ENCODE results near the gene TUT7. TPM values are rescaled to one million over a fixed set of nuclear protein-coding genes. Genes with fewer than 3 reads are reported as not detected.

The TUT7 gene
- 15.2 and 22.5 TPM in 2 replicates for total RNA-seq

GRCh38 chr9:86354011-86354817, at the start of gene TUT7:
TUT7 (minus strand) TSS chr9:86354410; CDS start chr9:86353199, 1,211 bp downstream.

GRCh38 chr9:86282077-86282978, 71.9 kb downstream of the TUT7 start, which contains the start of gene ISCA1:
ISCA1 (minus strand) TSS chr9:86282538; CDS start chr9:86282458, 80 bp downstream.

GRCh38 chr9:86259557-86259956, 94.7 kb downstream of the TUT7 start, which contains the start of gene C9orf153:
C9orf153 (minus strand) TSS chr9:86259657; CDS start chr9:86229603, 30,054 bp downstream.

Other genes with a start within 250 kb of the TUT7 start
- not detected in 2 replicates for gene C9orf153, start 94.8 kb downstream of the TUT7 start, total RNA-seq
- 31.7 and 47.3 TPM in 2 replicates for gene ISCA1, start 71.9 kb downstream of the TUT7 start, total RNA-seq

Data from pericardium fibroblast (primary cell).